Measurements from ENCODE around the gene EPB41L4A.

Gene EPB41L4A

DNA sequence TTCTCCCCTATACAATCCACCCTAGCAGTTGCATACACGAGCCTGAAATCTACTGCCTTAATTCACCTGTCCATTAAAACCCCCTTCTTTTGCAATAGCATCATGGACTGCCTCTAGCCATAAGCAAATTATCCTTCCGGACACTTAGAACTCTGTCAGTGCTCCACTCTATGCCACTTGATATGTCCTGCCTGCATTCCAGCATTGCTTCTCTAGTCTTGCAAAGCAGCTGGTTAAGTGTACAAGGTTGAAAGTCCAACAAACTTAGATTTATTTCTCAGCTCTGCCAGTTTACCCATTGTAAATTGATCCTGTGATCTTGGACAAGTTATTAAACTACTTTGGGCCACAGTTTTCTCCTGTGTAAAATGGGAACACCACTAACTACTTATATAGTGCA, 197.9 kb downstream of the EPB41L4A start:
- CTCF ChIA-PET = interaction anchor here (0.6 to 2.1 kb wide), 3 partner anchors 9 to 481 kb away, joined by 4 to 11 read pairs (median 5); no protein-coding TSS in a partner anchor
- Histone ChIP-seq H3K27ac (ENCODE audit: extremely low read depth, low read depth, low read length) (no peak overlapping the region), H3K4me3 (ENCODE audit: low read depth, low read length) (no peak overlapping the region), H3K9me3 (ENCODE audit: control insufficient read depth, insufficient read depth, low read depth, low read length) (no peaks in the 10 kb centered on the region), H3K4me1 (ENCODE audit: control insufficient read depth, insufficient read depth, low read length) (no peaks in the 10 kb centered on the region), H3K36me3 (ENCODE audit: control insufficient read depth in 2 of 2, insufficient read depth in 1 of 2, low read length in 2 of 2) (no peaks in the 10 kb centered on the region)
- no peak for TF ChIP-seq ZBTB49 (tag by site-specific recombination; IDR thresholded peaks at IDR 0.05; ENCODE audit: low read depth)
- no peak for TF ChIP-seq KLF16 (tag by site-specific recombination; IDR thresholded peaks at IDR 0.05)
- no peak for TF ChIP-seq ZNF560 (tag by site-specific recombination; IDR thresholded peaks at IDR 0.05; ENCODE audit: borderline replicate concordance)
- no peak for TF ChIP-seq PRDM4 (tag by site-specific recombination; IDR thresholded peaks at IDR 0.05)
- TF ChIP-seq, protein P1, sequence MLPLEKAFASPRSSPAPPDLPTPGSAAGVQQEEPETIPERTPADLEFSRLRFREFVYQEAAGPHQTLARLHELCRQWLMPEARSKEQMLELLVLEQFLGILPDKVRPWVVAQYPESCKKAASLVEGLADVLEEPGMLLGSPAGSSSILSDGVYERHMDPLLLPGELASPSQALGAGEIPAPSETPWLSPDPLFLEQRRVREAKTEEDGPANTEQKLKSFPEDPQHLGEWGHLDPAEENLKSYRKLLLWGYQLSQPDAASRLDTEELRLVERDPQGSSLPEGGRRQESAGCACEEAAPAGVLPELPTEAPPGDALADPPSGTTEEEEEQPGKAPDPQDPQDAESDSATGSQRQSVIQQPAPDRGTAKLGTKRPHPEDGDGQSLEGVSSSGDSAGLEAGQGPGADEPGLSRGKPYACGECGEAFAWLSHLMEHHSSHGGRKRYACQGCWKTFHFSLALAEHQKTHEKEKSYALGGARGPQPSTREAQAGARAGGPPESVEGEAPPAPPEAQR (tag by site-specific recombination; IDR thresholded peaks at IDR 0.05) = no peak
- no peak for TF ChIP-seq ZNF350 (tag by site-specific recombination; IDR thresholded peaks at IDR 0.05)
- TF ChIP-seq ZNF776 (tag by site-specific recombination; IDR thresholded peaks at IDR 0.05; ENCODE audit: borderline replicate concordance) = no peak
- TF ChIP-seq, protein P2, sequence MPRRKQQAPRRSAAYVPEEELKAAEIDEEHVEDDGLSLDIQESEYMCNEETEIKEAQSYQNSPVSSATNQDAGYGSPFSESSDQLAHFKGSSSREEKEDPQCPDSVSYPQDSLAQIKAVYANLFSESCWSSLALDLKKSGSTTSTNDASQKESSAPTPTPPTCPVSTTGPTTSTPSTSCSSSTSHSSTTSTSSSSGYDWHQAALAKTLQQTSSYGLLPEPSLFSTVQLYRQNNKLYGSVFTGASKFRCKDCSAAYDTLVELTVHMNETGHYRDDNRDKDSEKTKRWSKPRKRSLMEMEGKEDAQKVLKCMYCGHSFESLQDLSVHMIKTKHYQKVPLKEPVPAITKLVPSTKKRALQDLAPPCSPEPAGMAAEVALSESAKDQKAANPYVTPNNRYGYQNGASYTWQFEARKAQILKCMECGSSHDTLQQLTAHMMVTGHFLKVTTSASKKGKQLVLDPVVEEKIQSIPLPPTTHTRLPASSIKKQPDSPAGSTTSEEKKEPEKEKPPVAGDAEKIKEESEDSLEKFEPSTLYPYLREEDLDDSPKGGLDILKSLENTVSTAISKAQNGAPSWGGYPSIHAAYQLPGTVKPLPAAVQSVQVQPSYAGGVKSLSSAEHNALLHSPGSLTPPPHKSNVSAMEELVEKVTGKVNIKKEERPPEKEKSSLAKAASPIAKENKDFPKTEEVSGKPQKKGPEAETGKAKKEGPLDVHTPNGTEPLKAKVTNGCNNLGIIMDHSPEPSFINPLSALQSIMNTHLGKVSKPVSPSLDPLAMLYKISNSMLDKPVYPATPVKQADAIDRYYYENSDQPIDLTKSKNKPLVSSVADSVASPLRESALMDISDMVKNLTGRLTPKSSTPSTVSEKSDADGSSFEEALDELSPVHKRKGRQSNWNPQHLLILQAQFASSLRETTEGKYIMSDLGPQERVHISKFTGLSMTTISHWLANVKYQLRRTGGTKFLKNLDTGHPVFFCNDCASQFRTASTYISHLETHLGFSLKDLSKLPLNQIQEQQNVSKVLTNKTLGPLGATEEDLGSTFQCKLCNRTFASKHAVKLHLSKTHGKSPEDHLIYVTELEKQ (tag by site-specific recombination; IDR thresholded peaks at IDR 0.05; ENCODE audit: borderline replicate concordance) = no peak
- TF ChIP-seq ZNF202 (tag by site-specific recombination; IDR thresholded peaks at IDR 0.05; ENCODE audit: borderline replicate concordance) = no peak
- no peak for TF ChIP-seq EGR2 (tag by site-specific recombination; IDR thresholded peaks at IDR 0.05; ENCODE audit: low read depth)
- TF ChIP-seq ZNF37A (tag by site-specific recombination; IDR thresholded peaks at IDR 0.05) = no peak
- TF ChIP-seq ZNF792 (tag by site-specific recombination; IDR thresholded peaks at IDR 0.05) = no peak
- no peak for TF ChIP-seq ZNF571 (tag by site-specific recombination; IDR thresholded peaks at IDR 0.05)
- TF ChIP-seq, protein P3, sequence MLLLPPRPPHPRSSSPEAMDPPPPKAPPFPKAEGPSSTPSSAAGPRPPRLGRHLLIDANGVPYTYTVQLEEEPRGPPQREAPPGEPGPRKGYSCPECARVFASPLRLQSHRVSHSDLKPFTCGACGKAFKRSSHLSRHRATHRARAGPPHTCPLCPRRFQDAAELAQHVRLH (tag by site-specific recombination; IDR thresholded peaks at IDR 0.05) = no peak
- TF ChIP-seq, protein P4, sequence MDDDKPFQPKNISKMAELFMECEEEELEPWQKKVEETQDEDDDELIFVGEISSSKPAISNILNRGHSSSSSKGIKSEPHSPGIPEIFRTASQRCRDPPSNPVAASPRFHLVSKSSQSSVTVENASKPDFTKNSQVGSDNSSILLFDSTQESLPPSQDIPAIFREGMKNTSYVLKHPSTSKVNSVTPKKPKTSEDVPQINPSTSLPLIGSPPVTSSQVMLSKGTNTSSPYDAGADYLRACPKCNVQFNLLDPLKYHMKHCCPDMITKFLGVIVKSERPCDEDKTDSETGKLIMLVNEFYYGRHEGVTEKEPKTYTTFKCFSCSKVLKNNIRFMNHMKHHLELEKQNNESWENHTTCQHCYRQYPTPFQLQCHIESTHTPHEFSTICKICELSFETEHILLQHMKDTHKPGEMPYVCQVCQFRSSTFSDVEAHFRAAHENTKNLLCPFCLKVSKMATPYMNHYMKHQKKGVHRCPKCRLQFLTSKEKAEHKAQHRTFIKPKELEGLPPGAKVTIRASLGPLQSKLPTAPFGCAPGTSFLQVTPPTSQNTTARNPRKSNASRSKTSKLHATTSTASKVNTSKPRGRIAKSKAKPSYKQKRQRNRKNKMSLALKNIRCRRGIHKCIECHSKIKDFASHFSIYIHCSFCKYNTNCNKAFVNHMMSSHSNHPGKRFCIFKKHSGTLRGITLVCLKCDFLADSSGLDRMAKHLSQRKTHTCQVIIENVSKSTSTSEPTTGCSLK (tag by site-specific recombination; IDR thresholded peaks at IDR 0.05) = no peak
- no peak for TF ChIP-seq IKZF3 (tag by site-specific recombination; IDR thresholded peaks at IDR 0.05)
- TF ChIP-seq ZNF138 (tag by site-specific recombination; IDR thresholded peaks at IDR 0.05; ENCODE audit: borderline replicate concordance) = no peak
- POLR2A ChIA-PET = no interaction called here

All from HEK293 (cell line).